OCI-LY1 (cell line): ENCODE data around the gene TSHR.

ENCODE experiments used
- H2AFZ ChIP-seq: fragments of 200-600 bp; sonication (generic), shearing (Covaris generic); 2 replicates; pipeline ENCODE4 v1.6.0; 2014; ENCODE audit warnings: antibody characterized with exemption, mild to moderate bottlenecking, low read length
- H3F3A ChIP-seq: fragments of 200-600 bp; sonication (generic), shearing (Covaris generic); 2 replicates; pipeline ENCODE4 v1.6.0; 2014; ENCODE audit warnings: mild to moderate bottlenecking, antibody characterized with exemption, low read length, moderate library complexity; ENCODE audit not compliant: insufficient read depth
- H3K27ac ChIP-seq: fragments of 200-600 bp; sonication (generic); 2 replicates; pipeline ENCODE4 v1.5.1; 2014; ENCODE audit warnings: low read length, mixed run types, mild to moderate bottlenecking, low read depth; ENCODE audit not compliant: poor library complexity, severe bottlenecking
- H3K27me3 ChIP-seq: fragments of 200-600 bp; sonication (generic); 2 replicates; pipeline ENCODE4 v1.6.0; 2014; ENCODE audit warnings: antibody characterized with exemption, mild to moderate bottlenecking, low read length, moderate library complexity; ENCODE audit not compliant: insufficient read depth
- H3K36me3 ChIP-seq: fragments of 200-600 bp; sonication (generic); 2 replicates; pipeline ENCODE4 v1.6.1; 2014; ENCODE audit warnings: mild to moderate bottlenecking, antibody characterized with exemption, low read length, moderate library complexity, mixed read lengths; ENCODE audit not compliant: insufficient read depth
- H3K4me1 ChIP-seq: fragments of 200-600 bp; sonication (generic); 2 replicates; pipeline ENCODE4 v1.5.1; 2014; ENCODE audit warnings: mild to moderate bottlenecking, low read length, moderate library complexity; ENCODE audit not compliant: insufficient read depth, severe bottlenecking
- H3K4me2 ChIP-seq: fragments of 200-600 bp; sonication (generic), shearing (Covaris generic); 2 replicates; pipeline ENCODE4 v1.6.1; 2014; ENCODE audit warnings: low read length
- H3K4me3 ChIP-seq: fragments of 200-600 bp; sonication (generic); 2 replicates; pipeline ENCODE4 v1.5.1; 2014; ENCODE audit warnings: low read length, low read depth, mild to moderate bottlenecking, mixed read lengths; ENCODE audit not compliant: poor library complexity, severe bottlenecking
- H3K79me2 ChIP-seq: fragments of 200-600 bp; shearing (Covaris generic); 2 replicates; pipeline ENCODE4 v1.6.1; 2016; ENCODE audit warnings: mixed run types, low read length, mixed read lengths; ENCODE audit not compliant: insufficient read depth
- H3K9ac ChIP-seq: fragments of 200-600 bp; sonication (generic), shearing (Covaris generic); 2 replicates; pipeline ENCODE4 v1.6.1; 2014; ENCODE audit warnings: mild to moderate bottlenecking, low read length, mixed read lengths
- H3K9me2 ChIP-seq: fragments of 200-600 bp; sonication (generic), shearing (Covaris generic); 2 replicates; pipeline ENCODE4 v1.6.1; 2014; ENCODE audit warnings: low read depth, mild to moderate bottlenecking, low read length, mixed read lengths
- H3K9me3 ChIP-seq: fragments of 200-600 bp; shearing (Covaris generic); 2 replicates; pipeline ENCODE4 v1.6.1; 2014; ENCODE audit warnings: low read length, mixed read lengths
- H4K20me1 ChIP-seq: fragments of 200-600 bp; sonication (generic), shearing (Covaris generic); 2 replicates; pipeline ENCODE4 v1.6.0; 2016; ENCODE audit warnings: mild to moderate bottlenecking, low read length; ENCODE audit not compliant: insufficient read depth
- EZH2 ChIP-seq: fragments of 200-600 bp; sonication (generic), shearing (Covaris generic); IDR thresholded peaks from 2 replicates; pipeline ENCODE4 v1.8.0; 2017; ENCODE audit warnings: borderline replicate concordance, mixed run types, mild to moderate bottlenecking, antibody characterized with exemption, low read length, moderate library complexity, mixed read lengths
- TF ChIP-seq, protein P1 (sequence below): fragments of 200-600 bp; sonication (generic), shearing (Covaris generic); IDR thresholded peaks from 2 replicates; pipeline ENCODE4 v1.5.1; 2017; ENCODE audit warnings: mild to moderate bottlenecking, antibody characterized with exemption, low read length, moderate library complexity, mixed read lengths

TSHR gene

DNA sequence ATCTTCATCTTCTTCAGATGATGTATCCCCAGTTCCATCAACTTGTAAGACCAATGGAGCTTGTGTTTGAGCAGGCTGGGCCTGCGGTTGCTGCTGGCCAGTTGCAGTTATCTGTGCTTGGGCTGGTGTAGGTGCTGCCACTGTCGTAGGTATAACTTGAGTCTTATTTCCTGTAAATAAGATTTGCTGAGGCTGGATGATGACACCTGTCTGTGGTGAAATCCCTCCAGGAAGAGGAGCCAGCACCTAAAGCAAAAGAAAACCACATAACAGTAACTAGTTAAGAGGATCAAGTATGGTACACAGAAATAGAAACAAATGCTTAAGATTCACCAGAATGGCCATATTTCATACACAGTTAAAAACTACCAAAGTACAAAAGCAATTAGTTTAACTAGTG is 237.2 kb downstream of the TSHR start:
- Histone ChIP-seq H3K36me3 (peaks cover 65% of the 10 kb centered on the region), H3K9me2 (no peaks in the 10 kb centered on the region), H2AFZ (no peak overlapping the region), H3F3A (no peaks in the 10 kb centered on the region), H3K27me3 (no peaks in the 10 kb centered on the region), H4K20me1 (no peaks in the 10 kb centered on the region), H3K4me1 (no peaks in the 10 kb centered on the region), H3K27ac (no peak overlapping the region), H3K79me2 (no peaks in the 10 kb centered on the region), H3K9me3 (no peaks in the 10 kb centered on the region), H3K4me2 (no peak overlapping the region), H3K4me3 (no peak overlapping the region), H3K9ac (no peak overlapping the region)
- TF ChIP-seq EZH2: no peak
- TF ChIP-seq, protein P1, sequence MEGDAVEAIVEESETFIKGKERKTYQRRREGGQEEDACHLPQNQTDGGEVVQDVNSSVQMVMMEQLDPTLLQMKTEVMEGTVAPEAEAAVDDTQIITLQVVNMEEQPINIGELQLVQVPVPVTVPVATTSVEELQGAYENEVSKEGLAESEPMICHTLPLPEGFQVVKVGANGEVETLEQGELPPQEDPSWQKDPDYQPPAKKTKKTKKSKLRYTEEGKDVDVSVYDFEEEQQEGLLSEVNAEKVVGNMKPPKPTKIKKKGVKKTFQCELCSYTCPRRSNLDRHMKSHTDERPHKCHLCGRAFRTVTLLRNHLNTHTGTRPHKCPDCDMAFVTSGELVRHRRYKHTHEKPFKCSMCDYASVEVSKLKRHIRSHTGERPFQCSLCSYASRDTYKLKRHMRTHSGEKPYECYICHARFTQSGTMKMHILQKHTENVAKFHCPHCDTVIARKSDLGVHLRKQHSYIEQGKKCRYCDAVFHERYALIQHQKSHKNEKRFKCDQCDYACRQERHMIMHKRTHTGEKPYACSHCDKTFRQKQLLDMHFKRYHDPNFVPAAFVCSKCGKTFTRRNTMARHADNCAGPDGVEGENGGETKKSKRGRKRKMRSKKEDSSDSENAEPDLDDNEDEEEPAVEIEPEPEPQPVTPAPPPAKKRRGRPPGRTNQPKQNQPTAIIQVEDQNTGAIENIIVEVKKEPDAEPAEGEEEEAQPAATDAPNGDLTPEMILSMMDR: no peak

DNA sequence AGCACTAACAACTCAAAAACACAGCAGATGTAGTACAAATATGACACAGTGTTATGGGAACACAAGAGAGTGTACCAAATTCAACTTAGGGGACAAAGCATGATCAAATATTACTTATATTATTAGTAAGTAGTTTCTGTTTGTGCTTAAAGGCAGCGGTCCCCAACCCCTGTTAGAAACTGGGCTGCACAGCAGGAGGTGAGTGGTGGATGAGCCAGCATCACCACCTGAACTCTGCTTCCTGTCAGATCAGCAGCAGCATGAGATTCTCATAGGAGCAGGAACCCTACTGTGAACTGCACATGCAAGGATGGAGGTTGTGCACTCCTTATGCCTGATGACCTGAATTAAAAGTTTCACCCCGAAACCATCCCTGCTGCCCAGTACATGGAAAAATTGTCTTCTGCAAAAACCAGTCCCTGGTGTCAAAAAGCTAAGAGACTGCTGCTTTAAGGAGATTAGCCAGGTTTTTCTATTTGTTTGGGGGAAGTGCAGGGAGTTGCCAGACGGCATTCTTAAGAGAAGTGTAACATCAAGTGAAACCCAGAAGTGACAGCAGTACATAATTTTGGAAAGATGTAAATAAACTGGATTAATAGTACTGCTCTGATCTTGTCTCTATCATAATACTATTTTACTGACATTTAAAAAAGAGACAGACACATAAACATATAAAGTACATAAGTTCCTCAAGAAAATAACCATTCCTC is 238.7 kb downstream of the TSHR start:
- Histone ChIP-seq H3K79me2 (no peaks in the 10 kb centered on the region), H3K36me3 (peaks cover 69% of the 10 kb centered on the region), H4K20me1 (no peaks in the 10 kb centered on the region)

More for the DNA sequence above, 238.7 kb downstream of the TSHR start:
- no peaks in the 10 kb centered on the region for H3K9me2 ChIP-seq
- H3K27me3 ChIP-seq: no peaks in the 10 kb centered on the region
- H3K4me1 ChIP-seq: no peaks in the 10 kb centered on the region
- H3K4me2 ChIP-seq: no peak overlapping the region
- no peaks in the 10 kb centered on the region for H3F3A ChIP-seq
- H3K27ac ChIP-seq: no peak overlapping the region
- TF ChIP-seq EZH2: no peak
- TF ChIP-seq, protein P1: no peak
- H3K4me3 ChIP-seq: no peak overlapping the region
- H2AFZ ChIP-seq: no peak overlapping the region
- no peak overlapping the region for H3K9ac ChIP-seq
- no peaks in the 10 kb centered on the region for H3K9me3 ChIP-seq
